ENCODE measurements around the gene NCKAP5L.

NCKAP5L gene

GRCh38 chr12:49748306-49748705, 79.9 kb downstream of the NCKAP5L start:
- no peak for DNase-seq (ENCODE audit: low spot score)
- H3K27ac ChIP-seq, result no peak overlapping the region
- CTCF ChIA-PET, result interaction anchor here (0.6 kb wide), 1 partner anchor 178 kb away, joined by 3 read pairs; no protein-coding TSS in a partner anchor
- POLR2A ChIA-PET (ENCODE audit: low non-redundant PET), result no interaction called here
- TF ChIP-seq CTCF (conservative IDR thresholded peaks at IDR 0.05; ENCODE audit: low read depth), result no peak

DNA sequence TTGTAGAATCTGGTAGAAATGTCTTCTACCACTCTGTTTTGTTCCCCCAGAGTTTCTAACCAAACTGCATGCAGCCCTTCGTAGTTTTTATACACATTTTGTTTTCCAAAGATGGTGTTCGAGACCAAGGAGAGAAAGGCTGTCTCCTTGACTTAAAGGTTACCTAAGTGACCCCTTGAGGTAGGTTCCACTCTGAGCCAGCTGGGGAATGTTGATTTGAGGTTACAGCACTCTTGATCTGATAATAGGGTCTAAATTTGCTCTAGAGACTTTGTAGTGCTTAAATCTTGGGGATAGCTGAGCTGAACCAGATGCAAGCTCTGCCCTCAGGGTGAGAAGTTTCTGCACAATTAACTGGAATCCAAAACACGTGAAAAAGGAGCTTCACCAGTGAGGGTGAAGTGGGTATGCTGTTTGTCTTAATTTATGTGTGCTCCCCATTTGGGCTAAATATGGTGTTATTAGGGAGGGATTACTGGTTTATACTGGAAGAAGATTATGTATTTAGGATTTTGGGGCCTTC, 83.8 kb downstream of the NCKAP5L start:
- POLR2A ChIA-PET (ENCODE audit: low non-redundant PET), result no interaction called here
- H3K27ac ChIP-seq, result no peak overlapping the region
- CTCF ChIA-PET, result no interaction called here
- DNase-seq (ENCODE audit: low spot score), result no peak
- TF ChIP-seq CTCF (conservative IDR thresholded peaks at IDR 0.05; ENCODE audit: low read depth), result no peak

- ChIA-PET CTCF (interaction anchor here (0.6 to 1.2 kb wide), 8 partner anchors 8 to 169 kb away, joined by 3 to 6 read pairs (median 4); no protein-coding TSS in a partner anchor), POLR2A (ENCODE audit: low non-redundant PET) (interaction anchor here (1.0 to 1.3 kb wide), 2 partner anchors 86 to 175 kb away, joined by 3 to 4 read pairs; partner anchors contain the start of gene NCKAP5L)
- TF ChIP-seq CTCF (conservative IDR thresholded peaks at IDR 0.05; ENCODE audit: low read depth), result no peak
- peak overlapping the region; percentile 98 for H3K27ac ChIP-seq
- peak; percentile 77 for DNase-seq (ENCODE audit: low spot score)
These were observed 86.2 kb downstream of the NCKAP5L start for GRCh38 chr12:49741882-49742620.
